Activated T-cell treated with anti-CD3 and anti-CD28 coated beads, Interleukin-2, amount 50 U/mL, for 72 hours (primary cell): ENCODE measurements around the gene FGF21. TPM values are rescaled to one million over a fixed set of nuclear protein-coding genes. Genes with fewer than 3 reads are reported as not detected.

Experiments
- ATAC-seq, 2 donors: fragments of 150-1000 bp; cut with Tn5 transposase; replicated peaks in 1 of 2; 2 replicates each; pipeline ENCODE4 v1.10.0; 2021; ENCODE audit warnings: moderate library complexity in 2 of 2, mild to moderate bottlenecking in 1 of 2
- DNase-seq, 2 donors: peaks; one replicate each; pipeline ENCODE4 v3.0.0; 2021 to 2022; ENCODE audit warnings: mixed read lengths in 1 of 2
- H3K27ac Mint-ChIP-seq: one replicate; pipeline ENCODE4 v1.8.0; 2022; ENCODE audit warnings: mild to moderate bottlenecking, moderate library complexity, mixed read lengths
- H3K27me3 Mint-ChIP-seq: one replicate; pipeline ENCODE4 v1.8.0; 2022; ENCODE audit warnings: low read depth, mixed read lengths
- H3K36me3 Mint-ChIP-seq, 2 donors: one replicate each; pipeline ENCODE4 v1.8.0; 2022; ENCODE audit warnings: mixed read lengths in 2 of 2, mild to moderate bottlenecking in 1 of 2; ENCODE audit not compliant: insufficient read depth in 2 of 2
- H3K4me1 Mint-ChIP-seq: one replicate; pipeline ENCODE4 v1.8.0; 2022; ENCODE audit warnings: low read depth, mixed read lengths
- H3K4me3 Mint-ChIP-seq, 2 donors: one replicate each; pipeline ENCODE4 v1.8.0; 2022; ENCODE audit warnings: mild to moderate bottlenecking in 2 of 2, mixed read lengths in 2 of 2, moderate library complexity in 2 of 2
- H3K9me3 Mint-ChIP-seq, 2 donors: one replicate each; pipeline ENCODE4 v1.8.0; 2022; ENCODE audit warnings: mixed read lengths in 2 of 2
- total RNA-seq, 2 donors: library from RNA; stranded (reverse); gene quantifications; one replicate each; pipeline ENCODE4 v1.2.3, GENCODE V29; 2022

FGF21 gene
- total RNA-seq, 2 donors from 2014 or later: not detected

DNA sequence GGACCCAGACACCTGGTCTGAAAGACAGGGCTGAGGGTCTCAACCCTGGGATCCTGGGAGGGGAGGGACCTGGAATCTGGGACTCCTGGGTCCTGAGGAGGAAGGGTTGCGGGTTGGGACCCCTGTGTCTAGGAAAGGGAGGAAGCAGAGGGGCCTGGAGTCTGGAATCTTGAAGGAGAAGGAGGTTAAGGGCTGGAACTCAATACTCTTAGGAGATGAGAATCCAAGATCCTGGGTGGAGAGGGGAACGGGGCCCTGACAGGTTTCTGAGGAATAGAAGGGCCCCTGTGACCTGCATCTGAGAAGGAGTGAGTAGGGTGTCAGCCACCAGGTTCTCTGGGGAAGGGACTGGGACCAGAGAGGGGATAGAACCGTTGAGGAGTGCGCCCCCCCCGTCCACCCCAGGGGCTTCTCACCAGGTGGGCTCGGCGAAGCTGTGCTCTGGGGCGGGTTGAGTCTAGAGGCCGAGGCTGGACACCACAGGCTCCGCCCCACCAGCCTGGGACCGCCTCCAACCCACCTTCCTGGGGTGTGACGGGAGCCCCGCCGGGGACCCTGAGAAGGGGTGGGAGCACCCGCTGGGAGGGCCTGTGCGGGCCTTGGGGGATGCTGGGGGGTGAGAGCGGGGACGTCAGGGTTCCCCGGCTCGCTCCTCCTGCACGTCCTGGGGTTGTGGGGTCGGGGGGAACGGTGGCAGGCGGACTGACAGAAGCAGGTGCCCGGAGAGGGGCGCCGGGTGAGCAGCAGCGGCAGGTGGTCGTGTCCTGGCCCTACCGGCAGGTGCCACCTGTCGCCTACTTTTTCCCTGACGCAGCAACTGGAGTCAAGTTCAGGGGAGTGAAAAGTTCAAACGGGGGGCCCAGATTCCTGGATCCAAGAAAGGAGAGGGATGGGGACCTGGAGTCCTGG, 35.8 kb upstream of the FGF21 start, which contains the start of gene MAMSTR:
Gene MAMSTR, minus strand, starts transcription at position 463 of the 909 bp plus-strand sequence. CDS start 694 bp downstream, outside the sequence.
- H3K9me3 Mint-ChIP-seq: no peaks in the 10 kb centered on the region
- peak within 1 kb of the TSS; percentile 98 for H3K4me3 Mint-ChIP-seq
- H3K27me3 Mint-ChIP-seq: no peaks in the 10 kb centered on the region
- H3K4me1 Mint-ChIP-seq: peaks cover 23% of the 10 kb centered on the region
- DNase-seq (no peak), ATAC-seq (no peak)
- no peaks in the 10 kb centered on the region for H3K36me3 Mint-ChIP-seq
- peak within 1 kb of the TSS; percentile 95 for H3K27ac Mint-ChIP-seq

DNA sequence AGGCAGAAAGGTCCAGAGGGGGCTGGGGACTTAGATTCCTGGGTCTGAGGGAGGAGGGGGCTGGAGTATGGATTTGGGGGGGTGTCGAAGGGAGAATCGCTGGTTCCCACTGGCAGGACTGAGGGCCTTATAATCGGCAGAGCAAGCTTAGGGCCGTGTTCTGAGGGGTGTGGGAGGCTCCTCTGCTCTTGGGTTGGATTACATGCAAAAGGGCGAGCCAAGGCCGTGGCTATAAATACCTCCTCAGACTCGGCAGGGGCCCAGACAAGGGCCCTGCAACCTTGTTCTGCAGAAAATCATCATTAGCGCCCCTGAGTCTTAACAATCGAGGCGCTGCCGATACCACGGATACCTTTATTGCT, 35.1 kb upstream of the FGF21 start:
- ATAC-seq (no peak), DNase-seq (no peak)
- peaks cover 23% of the 10 kb centered on the region for H3K4me1 Mint-ChIP-seq

DNA sequence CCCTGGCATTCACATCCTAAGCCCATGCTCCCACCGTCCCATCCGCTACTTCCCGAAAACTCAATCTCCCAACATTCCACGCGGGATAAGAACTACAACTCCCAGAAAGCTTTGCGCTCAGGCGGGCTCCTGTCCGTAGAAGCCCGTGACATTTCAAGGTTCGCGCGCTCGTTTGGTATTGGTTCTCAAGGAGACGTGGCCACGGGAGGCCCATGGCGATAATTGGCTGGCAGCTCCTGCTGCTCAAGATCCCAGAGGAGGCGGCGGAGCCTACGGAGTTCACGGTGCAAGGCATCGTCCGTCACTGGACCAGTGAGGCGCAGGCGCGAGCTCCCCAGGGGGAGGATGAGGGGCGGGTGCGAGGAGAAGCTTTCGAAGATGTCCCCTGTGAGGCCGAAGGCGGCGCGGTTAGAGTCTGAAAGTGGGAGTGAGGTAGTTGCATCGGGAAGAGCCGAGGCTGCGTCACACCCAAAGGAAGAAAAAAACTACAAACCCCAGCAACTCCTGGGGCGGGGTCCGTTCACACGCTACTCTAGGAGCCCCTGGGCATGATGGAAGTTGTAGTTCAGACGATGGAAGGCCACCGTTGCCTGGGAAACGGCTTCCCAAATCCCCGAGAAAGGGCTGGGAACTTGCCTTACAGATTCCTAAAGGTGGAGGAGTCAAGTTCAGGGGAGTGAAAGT, 34.6 kb upstream of the FGF21 start:
- DNase-seq (peak; percentile 91 to 95), ATAC-seq (peak; percentile 95)
- Mint-ChIP-seq H3K27ac (peak overlapping the region; percentile 95), H3K9me3 (peaks cover 4 to 7% of the 10 kb centered on the region in 2 donors), H3K36me3 (peaks cover 7 to 8% of the 10 kb centered on the region in 2 donors), H3K4me1 (peaks cover 26% of the 10 kb centered on the region), H3K27me3 (no peaks in the 10 kb centered on the region), H3K4me3 (peak overlapping the region; percentile 98)

More for the DNA sequence above, 35.1 kb upstream of the FGF21 start:
- peaks cover 4% of the 10 kb centered on the region in 2 donors for H3K36me3 Mint-ChIP-seq
- peak overlapping the region; percentile 98 for H3K4me3 Mint-ChIP-seq
- H3K9me3 Mint-ChIP-seq: peaks cover 4% of the 10 kb centered on the region in 2 donors
- H3K27me3 Mint-ChIP-seq: no peaks in the 10 kb centered on the region
- H3K27ac Mint-ChIP-seq: peak overlapping the region; percentile 95

DNA sequence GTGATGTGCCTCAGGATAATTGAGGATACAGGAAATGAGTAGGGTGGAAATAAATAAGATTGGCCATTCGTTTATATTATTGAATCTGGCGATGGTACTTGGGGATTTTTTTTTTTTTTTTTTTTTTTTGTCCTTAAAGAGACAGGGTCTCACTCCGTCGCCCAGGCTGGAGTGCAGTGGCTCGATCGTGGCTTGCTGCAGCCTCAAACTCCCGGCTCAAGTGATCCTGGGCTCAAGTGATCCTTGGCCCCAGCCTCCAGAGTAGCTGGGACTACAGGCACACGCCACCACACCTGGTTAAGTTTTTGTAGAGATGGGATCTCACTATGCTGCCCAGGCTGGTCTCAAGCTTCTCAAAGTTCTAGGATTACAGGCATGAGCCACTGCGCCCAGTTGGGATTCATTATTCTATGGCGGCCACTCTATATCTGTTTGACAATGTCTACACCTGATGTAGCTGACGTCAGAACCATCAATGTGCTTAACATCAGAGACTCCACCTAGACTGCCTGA, 33.1 kb upstream of the FGF21 start:
- Mint-ChIP-seq H3K4me1 (peaks cover 39% of the 10 kb centered on the region), H3K9me3 (peaks cover 6 to 11% of the 10 kb centered on the region in 2 donors), H3K27ac (no peak overlapping the region), H3K36me3 (peaks cover 12 to 14% of the 10 kb centered on the region in 2 donors), H3K4me3 (peak overlapping the region in 1 of 2 donors; percentile 98), H3K27me3 (no peaks in the 10 kb centered on the region)
- DNase-seq (no peak), ATAC-seq (no peak)

DNA sequence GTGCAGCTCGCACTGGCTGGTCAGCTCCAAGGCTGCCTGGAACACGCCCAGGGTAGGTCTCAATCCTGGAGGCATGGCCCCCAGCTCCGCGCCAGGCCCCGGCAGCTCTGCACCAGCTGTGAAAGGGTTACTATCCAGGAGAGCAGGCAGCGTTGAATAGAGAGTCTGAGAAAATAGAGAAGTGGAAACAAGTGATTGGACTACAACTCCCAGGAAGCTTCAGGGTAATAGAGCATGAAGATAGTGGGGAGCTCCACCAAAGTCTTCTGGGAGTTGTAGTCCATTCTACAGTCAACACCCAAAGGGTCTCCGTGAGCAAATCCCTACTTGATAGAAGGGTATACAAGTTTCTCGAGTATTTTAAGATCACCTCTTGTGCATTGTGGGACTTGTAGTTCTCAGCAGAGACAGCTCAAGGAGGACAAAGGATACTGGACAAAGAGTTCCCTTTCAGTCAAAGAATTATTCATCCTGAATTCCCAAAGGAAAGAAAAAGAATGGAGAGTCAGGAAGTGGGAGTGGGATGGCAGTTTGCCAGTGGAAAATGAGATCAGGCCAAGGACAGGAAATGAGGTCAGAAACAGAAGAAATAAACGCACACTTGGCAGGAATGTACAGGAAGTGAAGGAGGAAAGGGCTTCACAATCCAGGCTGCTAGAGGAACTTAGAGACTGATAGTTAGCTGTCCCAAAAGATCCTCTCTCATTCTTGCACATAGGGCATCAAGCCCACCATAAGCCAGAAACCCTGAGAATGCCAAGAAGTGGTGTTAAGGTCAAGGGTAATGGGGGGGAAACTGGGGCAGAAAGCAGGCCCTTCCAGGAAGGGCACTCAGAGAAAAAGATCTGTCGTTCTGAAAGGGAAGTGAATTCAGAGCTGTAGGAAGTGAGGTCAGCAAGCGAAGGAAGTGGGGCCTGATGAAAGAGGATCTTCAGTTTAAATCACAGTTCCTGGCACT, 30.2 kb upstream of the FGF21 start:
- peaks cover 39% of the 10 kb centered on the region for H3K4me1 Mint-ChIP-seq
- H3K27me3 Mint-ChIP-seq: no peaks in the 10 kb centered on the region
- H3K36me3 Mint-ChIP-seq: peaks cover 15 to 20% of the 10 kb centered on the region in 2 donors
- H3K27ac Mint-ChIP-seq: peak overlapping the region; percentile 84
- H3K9me3 Mint-ChIP-seq: peaks cover 7 to 11% of the 10 kb centered on the region in 2 donors
- H3K4me3 Mint-ChIP-seq: peak overlapping the region; percentile 59 to 68
- DNase-seq (peak; percentile 31 to 40), ATAC-seq (peak; percentile 33 to 47)

DNA sequence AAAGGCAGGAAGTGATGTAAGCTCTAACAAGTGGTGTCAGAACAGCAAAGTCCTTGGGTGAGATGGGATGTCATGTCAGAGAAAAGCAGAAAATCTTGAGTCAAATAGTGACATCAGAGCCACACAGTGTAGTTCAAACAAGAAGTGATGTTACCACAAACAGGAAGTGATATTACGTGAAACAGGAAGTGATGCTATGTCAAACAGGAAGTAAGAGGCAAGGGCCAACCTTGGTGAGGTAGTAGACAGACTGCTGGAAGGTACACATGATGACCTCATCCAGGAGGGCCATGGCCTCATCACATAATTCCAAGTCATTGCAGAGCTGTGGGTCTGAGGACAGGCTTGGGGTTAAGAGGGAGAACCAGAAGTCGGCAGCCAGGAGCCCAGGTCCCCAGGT, 28.8 kb upstream of the FGF21 start:
- Mint-ChIP-seq H3K27ac (no peak overlapping the region), H3K27me3 (no peaks in the 10 kb centered on the region), H3K36me3 (peaks cover 15 to 20% of the 10 kb centered on the region in 2 donors), H3K4me3 (no peak overlapping the region), H3K4me1 (peaks cover 26% of the 10 kb centered on the region), H3K9me3 (peaks cover 9 to 11% of the 10 kb centered on the region in 2 donors)
- peak in 1 of 2 donors; percentile 63 for ATAC-seq
- DNase-seq: no peak

DNA sequence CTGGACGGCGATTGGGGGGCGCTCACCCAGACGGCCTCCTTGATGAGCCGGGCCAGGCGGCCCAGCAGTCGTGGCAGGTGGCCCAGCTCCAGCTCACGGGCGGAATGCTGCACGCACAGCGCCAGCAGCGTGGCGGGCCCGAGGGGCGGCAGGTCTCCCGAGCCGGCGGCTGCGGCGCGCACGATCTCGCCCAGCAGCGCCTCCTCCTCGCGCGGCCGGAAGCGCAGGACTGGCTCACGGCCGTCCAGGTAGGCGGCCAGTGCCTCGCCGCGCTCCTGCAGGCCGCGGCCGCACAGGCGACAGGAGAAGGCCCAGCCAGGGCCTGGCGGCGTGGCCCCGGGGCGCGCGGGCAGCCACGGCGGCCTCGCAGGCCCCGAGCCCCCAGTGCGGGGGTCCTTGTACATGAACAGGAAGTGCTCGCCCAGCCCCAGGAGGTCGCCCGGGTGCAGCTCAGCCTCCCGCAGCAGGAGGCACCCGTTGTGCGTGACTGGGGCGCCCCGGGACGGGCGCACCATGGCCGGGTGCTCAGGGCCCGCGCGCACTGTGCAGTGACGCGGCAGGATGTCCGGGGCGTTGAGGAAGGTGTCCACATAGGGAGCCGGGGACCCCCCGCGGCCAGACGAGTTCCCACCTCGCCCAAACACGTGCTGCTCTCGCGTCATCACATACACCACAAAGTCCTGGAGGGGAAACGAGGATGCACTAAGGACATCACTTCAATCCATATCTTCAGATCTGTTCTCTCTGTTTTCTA, 26.2 kb upstream of the FGF21 start:
- H3K27me3 Mint-ChIP-seq: no peaks in the 10 kb centered on the region
- H3K36me3 Mint-ChIP-seq: peaks cover 15 to 20% of the 10 kb centered on the region in 2 donors
- ATAC-seq: no peak
- H3K4me1 Mint-ChIP-seq: peaks cover 26% of the 10 kb centered on the region
- peaks cover 9 to 11% of the 10 kb centered on the region in 2 donors for H3K9me3 Mint-ChIP-seq
- H3K4me3 Mint-ChIP-seq: no peak overlapping the region
- no peak overlapping the region for H3K27ac Mint-ChIP-seq
- no peak for DNase-seq

DNA sequence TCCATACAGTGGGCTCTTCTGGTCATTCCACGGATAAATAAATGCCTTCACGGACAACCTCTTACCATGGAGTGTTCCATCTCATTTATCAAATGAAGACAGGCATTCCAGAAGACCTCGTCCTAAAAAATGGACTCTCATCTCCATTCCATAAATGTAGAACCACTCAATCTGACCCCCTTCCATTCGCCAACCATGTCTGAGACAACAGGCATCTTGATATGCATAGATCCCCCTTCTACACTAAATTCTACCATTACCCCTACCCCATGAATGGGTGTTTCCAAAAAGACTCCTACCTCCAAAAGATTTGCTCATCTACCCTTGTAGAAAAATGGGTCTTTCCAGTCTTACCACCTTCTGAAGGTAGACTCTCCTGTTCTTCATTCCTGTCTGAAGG, 23.9 kb upstream of the FGF21 start:
- Mint-ChIP-seq H3K36me3 (peaks cover 6 to 8% of the 10 kb centered on the region in 2 donors), H3K4me3 (no peak overlapping the region), H3K4me1 (peaks cover 7% of the 10 kb centered on the region), H3K9me3 (peaks cover 3 to 5% of the 10 kb centered on the region in 2 donors), H3K27me3 (no peaks in the 10 kb centered on the region), H3K27ac (no peak overlapping the region)
- no peak for ATAC-seq
- DNase-seq: no peak

DNA sequence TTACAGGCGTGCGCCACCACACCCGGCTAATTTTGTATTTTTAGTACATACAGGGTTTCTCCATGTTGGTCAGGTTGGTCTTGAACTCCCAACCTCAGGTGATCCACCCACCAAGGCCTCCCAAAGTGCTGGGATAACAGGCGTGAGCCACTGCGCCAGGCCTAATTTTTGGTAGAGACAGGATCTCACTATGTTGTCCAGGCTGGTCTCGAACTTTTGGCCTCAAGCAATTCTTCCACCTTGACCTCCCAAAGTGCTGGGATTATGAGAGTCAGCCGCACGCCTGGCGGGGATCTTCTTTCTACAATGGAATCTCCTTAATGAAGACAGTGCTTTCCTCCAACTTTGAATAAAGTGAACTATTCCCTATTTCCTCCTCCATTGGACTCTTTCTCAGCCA, 20.7 kb upstream of the FGF21 start:
- DNase-seq (no peak), ATAC-seq (no peak)
- H3K9me3 Mint-ChIP-seq: peaks cover 0 to 2% of the 10 kb centered on the region in 2 donors
- H3K4me3 Mint-ChIP-seq: no peak overlapping the region
- H3K36me3 Mint-ChIP-seq: no peaks in the 10 kb centered on the region
- H3K27me3 Mint-ChIP-seq: no peaks in the 10 kb centered on the region
- no peak overlapping the region for H3K27ac Mint-ChIP-seq
- peaks cover 6% of the 10 kb centered on the region for H3K4me1 Mint-ChIP-seq

DNA sequence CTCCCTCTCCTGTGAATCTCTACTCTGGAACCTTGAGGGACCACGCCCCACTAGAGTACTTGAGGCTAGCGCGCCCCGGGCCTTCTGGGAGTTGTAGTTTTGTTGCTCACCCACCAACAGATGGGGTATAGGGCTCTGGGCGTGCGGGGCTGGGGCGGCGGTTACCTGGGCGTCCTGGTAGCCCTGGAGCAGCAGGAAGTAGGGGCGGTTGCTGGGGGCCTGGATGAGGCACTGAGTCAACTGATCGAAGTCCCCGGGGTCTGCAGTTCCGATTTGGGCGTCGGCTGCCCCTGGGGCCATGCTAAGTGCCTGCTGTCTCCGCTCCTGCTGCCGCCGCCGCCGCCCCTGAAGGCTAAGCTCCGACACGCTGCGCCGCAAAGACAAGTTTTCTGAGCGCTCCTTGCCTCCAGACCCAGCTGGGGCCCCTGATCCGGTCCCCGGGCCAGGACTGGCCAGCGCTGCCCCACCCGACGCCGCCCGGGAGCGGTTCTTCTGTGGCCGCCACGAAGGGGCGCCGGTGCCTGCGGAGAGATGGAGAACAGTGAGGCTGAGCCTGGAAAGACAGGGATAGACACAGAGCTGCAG, 20.2 kb upstream of the FGF21 start:
- H3K4me1 Mint-ChIP-seq: peaks cover 6% of the 10 kb centered on the region
- no peaks in the 10 kb centered on the region for H3K27me3 Mint-ChIP-seq
- no peak overlapping the region for H3K27ac Mint-ChIP-seq
- no peaks in the 10 kb centered on the region for H3K36me3 Mint-ChIP-seq
- H3K9me3 Mint-ChIP-seq: peaks cover 0 to 2% of the 10 kb centered on the region in 2 donors
- no peak overlapping the region for H3K4me3 Mint-ChIP-seq
- no peak for ATAC-seq
- no peak for DNase-seq

DNA sequence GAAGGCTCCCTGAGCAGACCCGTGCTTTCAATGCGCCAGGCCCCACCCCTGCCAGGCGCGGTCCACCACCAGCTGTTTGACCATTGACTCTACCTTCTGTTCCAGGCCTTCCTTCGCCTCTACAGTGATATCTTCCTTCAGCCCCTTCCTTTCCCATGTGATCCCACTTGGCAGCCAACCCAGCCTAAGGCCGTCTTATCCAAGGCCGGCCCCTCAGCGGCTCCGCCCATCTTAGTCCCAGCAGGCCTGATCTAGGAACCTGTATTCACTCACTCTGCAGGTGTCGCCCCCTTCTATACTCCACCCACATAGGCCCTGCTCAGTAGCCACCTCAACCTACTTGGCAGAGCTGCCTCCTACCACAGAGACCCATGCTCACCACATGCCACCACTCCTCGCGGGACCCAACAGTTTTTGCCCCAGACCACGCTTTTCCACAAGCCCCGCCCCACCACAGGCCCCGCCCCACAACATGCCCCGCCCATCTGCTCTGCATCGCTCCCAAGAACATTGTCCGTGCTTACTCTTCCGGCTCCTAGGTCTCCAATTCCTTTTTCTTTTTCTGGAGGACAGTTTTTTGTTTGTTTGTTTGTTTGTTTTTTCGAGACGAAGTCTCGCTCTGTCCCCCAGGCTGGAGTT, 17.8 kb upstream of the FGF21 start:
- Mint-ChIP-seq H3K27me3 (no peaks in the 10 kb centered on the region), H3K4me3 (no peak overlapping the region), H3K27ac (no peak overlapping the region), H3K4me1 (peaks cover 11% of the 10 kb centered on the region), H3K9me3 (no peaks in the 10 kb centered on the region), H3K36me3 (no peaks in the 10 kb centered on the region)
- no peak for DNase-seq
- no peak for ATAC-seq
